ENCODE results near the gene PLOD2. TPM values are rescaled to one million over a fixed set of nuclear protein-coding genes. Genes with fewer than 3 reads are reported as not detected.

PLOD2 gene
- total and polyA plus RNA-seq, 2 of the 8 experiments (the other 6 are each of a cell fraction or from before 2014, with no cell fraction given): 4.0 to 28.7 TPM

GRCh38 chr3:146191051-146191450 lies 30.1 kb upstream of the PLOD2 start (continued):
- TF ChIP-seq MAX (IDR thresholded peaks at IDR 0.05): no peak
- TF ChIP-seq BCL11A (IDR thresholded peaks at IDR 0.05; ENCODE audit: low read depth in 2 of 2, low read length in 2 of 2): no peak
- no peak for TF ChIP-seq CHD7 (IDR thresholded peaks at IDR 0.05; ENCODE audit: insufficient replicate concordance, low read length)
- TF ChIP-seq KDM5A (IDR thresholded peaks at IDR 0.05; ENCODE audit: low read length): no peak
- no peak for TF ChIP-seq NANOG (IDR thresholded peaks at IDR 0.05; ENCODE audit: insufficient read depth, low read depth, low read length, poor library complexity, severe bottlenecking)
- no peak for TF ChIP-seq RBBP5 (IDR thresholded peaks at IDR 0.05; ENCODE audit: borderline replicate concordance, low read depth, low read length)
- no peak for TF ChIP-seq SUZ12 (IDR thresholded peaks at IDR 0.05; ENCODE audit: low read length)

Measured in H1 (cell line).